ENCODE measurements around the gene CADM4.

- TF ChIP-seq CTCF (IDR thresholded peaks at IDR 0.05) (no peak), POLR2A (IDR thresholded peaks at IDR 0.05) (no peak)
These were observed 60.9 kb downstream of the CADM4 start for GRCh38 chr19:43578787-43579186.
